Sigmoid colon (tissue), 4 donors: ENCODE data around the gene CT47C1.

Experiments used
- CTCF ChIP-seq, 4 experiments: fragments of 450-650 bp in 3 of 4; fragments of 200-600 bp in 1 of 4; IDR thresholded peaks; one replicate each; pipeline ENCODE4 v1.5.1; 2016 to 2019; ENCODE audit warnings: antibody characterized with exemption in 4 of 4, mild to moderate bottlenecking in 3 of 4, moderate library complexity in 2 of 4
- POLR2A ChIP-seq, 2 donors: fragments of 450-650 bp; IDR thresholded peaks; one replicate each; pipeline ENCODE4 v1.6.1; 2016; ENCODE audit warnings: antibody characterized with exemption in 2 of 2, mild to moderate bottlenecking in 2 of 2, moderate library complexity in 2 of 2
- POLR2AphosphoS5 ChIP-seq, 4 donors: sonication (generic); formaldehyde crosslinking; IDR thresholded peaks; one replicate each; pipeline ENCODE4 v1.6.1; 2017; ENCODE audit warnings: antibody characterized with exemption in 4 of 4

- TF ChIP-seq CTCF (IDR thresholded peaks at IDR 0.05): no peak
- TF ChIP-seq POLR2A (IDR thresholded peaks at IDR 0.05): no peak
- TF ChIP-seq POLR2AphosphoS5 (IDR thresholded peaks at IDR 0.05): no peak
Observed at GRCh38 chrX:119090627-119091026, 17.8 kb downstream of the CT47C1 start.
